Medulla oblongata (tissue), 1 donor: ENCODE results near the gene VSTM5.

Experiments
- DNase-seq: peaks from one replicate; pipeline ENCODE4 v3.0.0-alpha.2; 2015; ENCODE audit errors: extremely low spot score

The VSTM5 gene

DNA sequence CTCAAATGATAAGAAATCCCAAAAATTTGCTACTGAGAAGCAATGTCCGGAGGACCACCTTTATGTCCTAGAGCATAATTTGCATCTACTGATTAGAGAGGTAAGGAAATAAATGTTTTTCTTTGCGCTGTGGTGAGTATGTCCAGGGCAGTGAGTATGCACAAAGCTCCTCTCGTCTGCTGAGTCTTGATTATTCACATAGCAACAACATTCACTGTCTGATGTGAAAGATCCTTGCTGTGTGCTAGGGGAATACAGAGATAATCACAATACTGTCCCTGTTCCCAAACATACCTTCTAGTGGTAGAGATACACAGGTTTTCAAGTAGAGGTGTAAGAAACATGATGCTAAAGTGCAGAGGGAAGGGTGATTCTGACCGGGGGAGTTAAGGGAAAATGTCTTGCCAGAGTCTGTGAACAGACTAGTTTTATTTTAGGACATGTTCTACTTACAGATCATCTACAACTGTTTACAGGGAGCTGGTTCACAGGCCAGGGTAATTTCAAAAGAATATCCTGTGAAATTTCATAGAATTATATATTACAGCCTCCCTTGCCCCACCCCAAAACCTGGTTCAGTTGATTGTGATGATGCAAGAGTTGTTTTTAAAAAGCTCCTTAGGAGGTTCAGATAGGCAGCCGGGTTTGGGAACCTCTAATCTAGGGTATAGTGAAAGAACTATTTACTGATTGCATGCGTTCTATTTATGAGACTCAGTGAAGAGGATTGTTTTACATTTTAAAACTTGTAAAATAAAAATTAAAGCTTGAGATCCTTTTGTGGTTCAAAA lies 53.8 kb downstream of the VSTM5 start:
- no peak for DNase-seq

DNA sequence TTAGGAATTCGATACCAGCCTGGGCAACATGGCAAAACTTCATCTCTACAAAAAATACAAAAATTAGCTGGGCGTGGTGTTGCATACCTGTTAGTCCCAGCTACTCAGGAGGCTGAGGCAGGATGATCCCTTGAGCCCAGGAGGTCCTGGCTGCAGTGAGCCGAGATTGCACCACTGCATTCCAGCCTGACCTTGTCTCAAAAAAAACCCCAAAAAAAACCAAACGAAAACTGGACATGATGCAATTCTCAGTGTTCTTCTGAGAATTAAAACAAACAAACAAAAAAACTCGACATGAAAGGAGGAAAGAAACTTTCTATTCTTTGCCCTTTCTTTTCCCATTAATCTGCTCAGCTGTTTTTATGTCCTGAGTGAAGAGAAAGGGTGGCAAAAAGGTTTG lies 58.9 kb downstream of the VSTM5 start:
- DNase-seq = no peak

DNA sequence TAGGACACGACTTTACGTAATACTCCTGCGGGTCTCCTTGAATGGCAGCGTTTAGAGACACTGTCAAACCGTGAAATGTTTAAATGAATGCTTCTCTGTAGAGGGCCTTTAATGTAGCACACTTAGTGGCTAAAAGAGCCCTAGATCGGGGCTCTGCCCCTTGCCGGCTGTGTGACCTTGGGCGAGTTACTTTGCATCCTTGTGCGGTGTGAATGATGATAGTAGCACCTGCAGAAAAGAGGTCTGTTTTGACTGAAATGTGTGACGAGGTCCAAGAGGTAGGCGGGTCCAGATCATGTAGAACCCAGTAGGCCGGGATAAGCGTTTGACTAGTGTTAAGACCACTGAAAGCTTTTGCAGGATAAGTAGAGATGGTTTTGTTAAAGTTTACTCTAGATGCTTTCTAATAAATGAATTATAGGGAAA lies 65.5 kb downstream of the VSTM5 start:
- DNase-seq = no peak

DNA sequence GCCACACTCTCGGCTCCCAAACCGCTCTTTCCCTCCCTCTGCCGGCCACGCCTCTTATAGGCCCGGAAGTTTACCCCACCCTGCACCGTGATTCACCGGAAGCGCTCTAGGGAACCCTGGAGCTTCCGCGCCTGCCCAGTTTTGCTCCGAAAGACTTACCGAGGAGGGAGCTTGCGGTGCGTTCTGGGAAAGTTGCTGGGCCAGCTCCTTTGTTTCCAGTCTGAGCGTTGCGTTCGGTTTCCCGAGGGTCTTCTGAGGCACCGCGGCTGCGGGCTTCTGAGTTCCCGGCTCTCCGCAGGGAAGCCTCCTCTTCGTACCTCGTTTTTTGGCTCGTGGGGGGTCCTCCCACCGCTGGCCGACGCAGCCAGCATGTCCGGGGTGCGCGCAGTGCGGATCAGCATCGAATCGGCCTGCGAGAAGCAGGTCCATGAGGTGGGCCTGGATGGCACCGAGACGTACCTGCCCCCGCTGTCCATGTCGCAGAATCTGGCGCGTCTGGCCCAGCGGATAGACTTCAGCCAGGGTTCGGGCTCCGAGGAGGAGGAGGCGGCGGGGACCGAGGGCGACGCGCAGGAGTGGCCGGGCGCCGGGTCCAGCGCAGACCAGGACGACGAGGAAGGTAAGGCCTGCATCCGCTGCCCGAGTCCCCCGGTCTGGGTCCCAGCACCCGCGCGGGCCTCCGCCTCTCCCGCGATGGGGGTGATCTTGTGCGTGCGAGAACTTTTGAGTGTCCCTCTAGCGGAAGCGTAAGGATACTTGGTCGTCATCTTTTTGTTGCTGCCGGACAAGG lies 66.1 kb downstream of the VSTM5 start, which contains the start of gene MED17:
MED17 (plus strand) TSS at position 138 of the 790 bp plus-strand sequence; CDS start at position 370, 232 bp downstream.
- peak; percentile 98 for DNase-seq

DNA sequence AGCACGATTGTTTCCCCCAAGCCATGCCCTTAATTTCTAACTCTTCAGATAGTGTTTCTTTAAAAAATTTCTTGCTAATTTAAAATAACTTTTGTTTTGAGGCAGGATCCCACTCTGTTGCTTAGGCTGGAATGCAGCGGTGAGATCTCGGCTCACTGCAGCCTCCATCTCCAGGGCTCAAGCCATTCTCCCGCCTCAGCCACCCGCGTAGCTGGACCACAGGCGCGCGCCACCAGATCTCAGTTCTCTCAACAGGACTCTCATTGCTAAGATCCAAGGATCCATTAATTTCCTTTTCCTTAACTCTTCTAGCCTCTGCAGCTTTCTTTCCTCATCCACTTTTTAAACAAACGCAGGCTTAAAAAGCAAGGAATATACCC lies 66.7 kb downstream of the VSTM5 start:
- DNase-seq = no peak

DNA sequence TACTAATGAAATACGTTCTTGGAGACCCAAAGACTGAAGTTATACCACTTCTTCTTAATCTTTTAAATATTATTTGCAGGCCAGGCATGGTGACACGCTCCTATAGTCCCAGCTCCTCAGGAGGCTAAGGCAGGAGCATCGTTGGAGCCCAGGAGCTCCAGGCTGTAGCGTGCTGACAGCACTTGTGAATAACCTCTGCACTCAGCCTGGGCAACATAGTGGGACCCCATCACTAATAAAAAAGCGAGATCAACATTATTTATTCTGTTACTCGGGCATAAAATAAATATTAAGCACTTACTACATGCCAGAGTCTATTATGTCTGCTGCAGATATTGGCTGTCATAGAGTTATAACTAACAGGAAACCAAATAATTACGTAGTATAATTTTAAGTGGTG lies 67.1 kb downstream of the VSTM5 start:
- no peak for DNase-seq

DNA sequence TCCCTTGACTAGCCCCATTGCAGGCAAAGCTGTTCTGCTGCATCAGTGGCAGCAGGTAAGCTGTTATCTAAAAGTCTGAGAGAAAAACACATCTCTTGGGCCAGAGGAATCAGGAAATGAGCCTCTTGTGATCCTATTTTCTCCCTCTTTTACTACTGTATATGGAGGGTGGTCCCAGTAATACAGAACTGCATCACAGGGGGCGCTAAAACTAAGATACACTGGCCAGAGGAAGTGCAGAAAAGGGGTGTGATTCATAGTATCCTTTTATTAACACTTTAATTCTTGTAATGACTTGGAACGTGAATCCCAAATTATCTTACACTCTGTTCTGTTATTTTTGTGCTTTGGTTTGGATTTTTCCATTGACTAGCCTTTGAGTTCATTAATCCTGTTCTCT lies 75.1 kb downstream of the VSTM5 start:
- DNase-seq = no peak

DNA sequence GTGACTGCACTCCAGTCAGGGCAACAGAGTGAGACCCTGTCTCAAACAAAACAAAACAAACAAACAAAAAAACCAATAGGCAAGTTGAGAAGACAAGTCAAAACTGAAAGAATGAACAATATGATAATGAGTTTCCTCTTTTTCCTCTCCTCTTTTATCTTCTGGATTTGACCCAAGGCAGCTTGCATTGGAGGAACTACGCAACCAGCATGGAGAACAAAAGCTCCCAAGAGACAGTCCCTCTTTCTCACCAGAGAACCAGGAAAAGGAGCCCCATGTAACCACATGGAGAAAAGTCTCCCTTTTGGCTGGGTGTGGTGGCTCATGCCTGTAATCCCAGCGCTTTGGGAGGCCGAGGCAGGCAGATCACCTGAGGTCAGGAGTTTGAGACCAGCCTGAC lies 75.9 kb downstream of the VSTM5 start:
- peak; percentile 5 for DNase-seq

DNA sequence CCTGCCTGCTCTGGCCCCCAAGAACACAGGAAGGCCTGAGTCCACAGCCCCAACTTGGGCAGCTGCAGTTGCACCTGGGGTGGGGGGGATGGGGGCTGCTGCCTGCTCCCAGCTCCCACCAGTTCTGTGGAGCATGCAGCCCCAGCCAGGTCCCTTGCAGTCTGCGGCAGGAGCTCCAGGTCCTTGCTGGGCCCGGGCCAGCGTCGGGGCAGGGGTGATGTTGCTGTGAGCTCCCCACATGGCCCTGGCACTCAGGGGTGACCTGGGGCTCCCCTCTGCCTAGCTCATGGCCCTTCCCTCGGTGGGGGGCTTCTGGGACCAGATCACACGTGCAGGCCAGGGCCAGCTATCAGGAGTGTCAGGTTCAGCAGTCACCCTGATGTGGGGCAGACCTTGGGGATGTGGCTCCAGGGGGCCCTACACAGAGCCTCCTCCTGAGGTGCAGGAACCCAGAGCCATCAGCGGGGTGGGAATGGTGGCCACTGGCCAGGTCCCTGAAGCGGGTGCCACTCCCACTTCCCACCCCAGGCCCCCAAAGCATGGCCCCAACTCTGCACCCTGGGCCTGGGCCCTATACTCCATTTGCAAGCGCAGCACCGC lies 76.7 kb downstream of the VSTM5 start:
- no peak for DNase-seq

DNA sequence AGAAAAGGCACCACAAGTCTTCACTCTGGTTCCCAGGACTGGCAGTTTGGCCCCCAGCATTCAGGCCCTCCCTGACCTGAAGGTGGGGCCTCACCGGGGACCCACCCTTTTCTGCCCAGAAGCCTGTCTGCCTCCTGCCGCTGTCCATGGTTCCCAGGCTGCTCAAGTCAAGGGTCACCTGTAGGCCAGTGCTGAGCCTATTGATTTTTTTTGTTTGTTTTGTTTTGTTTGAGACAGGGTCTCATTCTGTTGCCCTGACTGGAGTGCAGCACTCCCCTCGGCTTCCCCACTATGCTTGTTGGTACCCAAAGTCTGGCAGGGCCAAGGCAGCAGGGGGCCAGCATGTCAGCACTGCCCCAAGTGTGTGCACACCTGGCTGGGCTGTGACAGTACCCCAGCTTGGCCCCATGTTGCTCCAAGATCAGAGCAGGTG lies 77.4 kb downstream of the VSTM5 start:
- DNase-seq = no peak

DNA sequence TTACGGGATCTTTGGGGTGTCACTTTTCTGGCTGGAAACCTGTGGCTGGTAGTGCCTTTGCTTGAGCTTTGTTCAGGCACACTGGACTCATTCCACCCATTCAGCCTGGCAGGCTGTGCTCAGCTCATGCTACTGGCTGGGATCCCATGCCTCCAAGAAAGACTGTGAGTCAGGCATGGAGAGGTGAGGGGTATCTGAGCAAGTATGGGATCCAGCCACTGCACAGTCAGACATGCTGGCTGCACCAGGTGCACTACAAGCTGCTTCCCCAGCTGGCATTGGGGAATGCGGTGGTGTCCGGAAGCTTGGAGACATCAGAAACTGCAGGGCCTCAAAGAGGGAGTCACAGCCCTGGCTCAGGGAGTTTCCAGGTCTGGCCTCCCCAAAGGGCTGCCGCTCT lies 78.3 kb downstream of the VSTM5 start:
- DNase-seq = no peak

DNA sequence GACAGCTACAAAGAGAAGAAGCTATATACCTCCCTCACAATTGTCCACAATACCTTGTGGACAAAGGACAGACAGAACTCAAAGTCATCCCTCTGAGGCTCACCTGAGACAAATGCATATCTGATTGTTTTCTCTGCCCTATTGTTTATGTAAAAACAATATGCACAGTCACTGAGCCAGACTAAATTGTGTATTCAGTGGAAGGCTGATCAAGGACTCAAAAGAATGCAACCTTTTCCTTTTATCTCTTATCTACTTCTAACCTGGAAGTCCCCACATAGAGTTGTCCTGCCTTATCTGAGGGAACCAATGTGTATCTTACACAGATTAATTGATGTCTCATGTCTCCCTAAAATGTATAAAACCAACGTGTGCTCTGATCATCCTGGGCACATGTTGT lies 80.3 kb downstream of the VSTM5 start:
- DNase-seq = no peak
